ENCODE results near the gene SHFL.
A peak's percentile ranks its signal among the peaks of the same experiment; 100 is the strongest.

The SHFL gene

DNA sequence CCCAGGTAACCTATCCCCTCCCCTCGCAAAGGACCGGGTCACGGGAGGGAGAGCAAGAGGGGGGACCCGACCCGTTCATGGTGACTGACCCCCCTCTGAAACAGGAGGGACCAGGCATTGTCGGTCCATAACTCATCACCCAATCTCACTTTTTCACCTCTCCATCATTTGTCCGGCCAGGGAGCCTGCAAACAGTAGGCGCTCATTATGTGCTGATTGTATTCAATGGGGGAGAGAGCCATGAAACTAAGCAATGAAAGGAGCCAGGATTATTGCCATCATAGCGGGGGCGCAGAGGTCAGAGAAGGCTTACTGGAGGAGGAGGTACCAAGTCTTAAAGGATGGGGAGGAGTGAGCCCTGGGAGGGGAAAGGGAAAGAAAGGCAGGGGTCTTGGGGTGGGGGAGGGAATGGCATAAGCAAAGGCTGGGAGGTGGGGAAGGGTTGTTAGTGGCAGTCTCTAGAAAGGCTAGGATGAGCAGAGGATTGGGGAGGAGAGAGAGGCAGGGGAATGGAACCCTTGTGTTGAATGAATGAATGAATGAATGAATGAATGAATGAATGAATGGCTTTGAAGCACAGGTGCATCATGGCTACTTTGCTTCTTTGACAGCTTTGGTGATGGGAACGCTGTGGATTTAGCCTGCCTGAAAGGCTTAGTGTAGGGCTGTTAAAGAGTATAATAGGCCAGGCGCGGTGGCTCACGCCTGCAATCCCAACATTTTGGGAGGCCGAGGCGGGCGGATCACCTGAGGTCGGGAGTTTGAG, 1.4 kb downstream of the SHFL start:
- no peak for DNase-seq (ENCODE audit: low read depth in 2 of 3, low spot score in 1 of 3)

DNA sequence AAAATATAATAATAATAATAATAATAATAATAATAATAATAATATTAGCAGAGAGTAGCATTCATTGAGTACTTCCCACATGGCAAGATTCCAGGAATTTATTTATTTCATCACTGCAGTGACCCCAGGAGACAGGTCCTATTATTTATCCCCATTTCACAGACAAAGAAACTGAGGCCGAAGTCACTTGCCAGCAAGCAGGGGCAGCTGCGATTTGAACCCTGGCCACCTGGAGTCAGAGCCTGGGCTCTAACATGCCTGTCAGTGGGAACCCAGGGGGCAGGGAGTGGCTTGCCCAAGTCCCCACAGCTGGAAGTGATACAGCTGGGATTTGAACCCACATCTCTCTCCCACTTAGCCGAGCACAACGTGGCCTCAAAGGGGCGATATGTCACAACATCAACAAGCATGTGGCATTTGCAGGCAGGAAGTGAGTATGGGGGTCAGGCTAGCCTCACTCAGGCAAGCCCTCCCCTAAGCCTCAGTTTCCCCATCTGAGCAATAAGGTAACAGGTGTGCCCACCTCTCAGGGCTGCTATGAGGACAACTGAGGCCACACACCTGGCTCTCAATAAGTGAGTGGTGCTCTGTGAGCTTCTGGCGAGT, 2.9 kb downstream of the SHFL start:
- no peak for DNase-seq (ENCODE audit: low read depth in 2 of 3, low spot score in 1 of 3)

GRCh38 chr19:10089801-10090375, 3.8 kb downstream of the SHFL start:
- DNase-seq (ENCODE audit: low read depth in 2 of 3, low spot score in 1 of 3) = no peak

- no peak for DNase-seq (ENCODE audit: low read depth in 2 of 3, low spot score in 1 of 3)
These were observed 5.2 kb downstream of the SHFL start for GRCh38 chr19:10091370-10091687.

DNA sequence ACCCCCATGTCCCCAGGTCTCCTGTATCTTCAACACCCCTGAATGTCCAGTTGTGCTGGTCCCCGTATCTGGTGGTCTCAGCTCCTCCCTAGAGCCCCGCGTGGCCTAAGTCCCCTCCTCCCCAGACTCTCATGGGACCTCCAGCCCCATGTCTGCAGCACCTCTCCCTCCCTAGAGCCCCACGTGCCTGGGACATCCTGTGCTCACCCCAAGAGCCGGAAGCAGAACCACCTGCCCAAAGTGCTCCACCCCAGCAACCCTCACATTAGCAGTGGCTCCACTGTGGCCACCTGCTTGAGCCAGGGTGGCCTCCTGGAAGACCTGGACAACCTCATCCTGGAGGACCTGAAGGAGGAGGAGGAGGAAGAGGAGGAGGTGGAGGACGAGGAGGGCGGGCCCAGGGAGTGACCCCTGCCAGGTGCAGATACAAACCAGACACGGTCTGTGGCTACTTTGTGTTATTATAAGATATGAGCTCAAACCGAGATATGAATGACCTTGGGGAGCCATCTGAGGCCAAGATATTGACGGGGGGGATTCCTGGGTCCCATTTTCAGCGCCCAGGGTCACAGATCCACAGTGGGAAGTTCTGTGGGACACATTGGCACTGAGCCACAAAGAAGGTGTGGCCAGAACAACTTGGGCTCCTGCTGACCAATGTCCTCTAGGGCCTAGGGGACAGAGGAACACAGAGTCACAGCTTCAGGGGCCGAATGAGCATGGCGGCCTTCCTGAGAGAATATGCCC, 6.0 kb downstream of the SHFL start:
- DNase-seq (ENCODE audit: low read depth in 2 of 3, low spot score in 1 of 3) = no peak

- no peak for DNase-seq (ENCODE audit: low read depth in 2 of 3, low spot score in 1 of 3)
These were observed 6.7 kb downstream of the SHFL start for GRCh38 chr19:10092648-10093294.

DNA sequence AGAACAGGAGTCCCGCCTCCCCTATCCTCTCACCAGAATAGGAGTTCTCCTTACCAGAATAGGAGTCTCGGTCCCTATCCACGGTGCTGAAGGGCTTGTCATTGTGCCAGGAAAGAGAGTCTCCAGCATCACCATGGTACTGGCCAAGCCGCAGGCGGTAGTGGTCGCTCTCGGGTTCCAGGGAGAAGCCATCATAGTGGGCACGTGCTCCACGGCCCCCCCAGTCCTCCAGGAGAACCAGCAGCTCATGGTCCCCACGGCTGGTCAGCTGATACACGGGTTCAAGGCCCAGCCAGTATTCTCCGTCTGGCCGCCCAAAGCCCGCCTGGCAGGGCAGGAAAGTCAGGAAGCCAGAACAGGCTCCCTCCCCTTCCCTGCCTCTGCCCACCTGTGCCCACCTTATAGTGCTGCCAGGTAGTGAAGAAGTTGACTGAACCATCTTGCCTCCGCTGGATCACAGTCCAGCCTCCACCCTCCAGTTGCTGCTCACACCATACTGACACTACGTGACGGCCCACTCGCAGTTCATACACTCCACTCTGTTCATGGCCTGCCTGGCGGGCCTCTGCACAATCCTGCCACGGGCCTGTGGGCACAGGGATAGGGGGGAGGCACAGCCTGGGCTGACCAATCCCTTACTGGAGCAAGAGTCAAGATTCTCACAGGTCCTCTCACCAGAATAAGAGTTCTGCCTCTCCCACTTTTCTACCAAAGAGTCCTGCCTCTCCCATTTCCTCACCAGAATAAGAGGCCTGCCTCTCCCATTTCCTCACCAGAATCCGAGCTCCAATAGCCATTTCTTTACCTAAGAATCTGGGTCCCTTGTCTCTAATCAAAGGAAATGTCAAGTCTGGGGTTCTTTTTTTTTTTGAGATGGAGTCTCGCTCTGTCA, 7.4 kb downstream of the SHFL start:
- DNase-seq (ENCODE audit: low read depth in 2 of 3, low spot score in 1 of 3) = no peak

- DNase-seq (ENCODE audit: low read depth in 2 of 3, low spot score in 1 of 3) = no peak
These were observed 9.5 kb downstream of the SHFL start for GRCh38 chr19:10095622-10095947.

- peak; percentile 78 to 86 (median 85) for DNase-seq (ENCODE audit: low read depth in 2 of 3, low spot score in 1 of 3)
These were observed 10.0 kb downstream of the SHFL start for GRCh38 chr19:10095948-10096614.

GRCh38 chr19:10096615-10096963, 10.5 kb downstream of the SHFL start:
- DNase-seq (ENCODE audit: low read depth in 2 of 3, low spot score in 1 of 3) = no peak

DNA sequence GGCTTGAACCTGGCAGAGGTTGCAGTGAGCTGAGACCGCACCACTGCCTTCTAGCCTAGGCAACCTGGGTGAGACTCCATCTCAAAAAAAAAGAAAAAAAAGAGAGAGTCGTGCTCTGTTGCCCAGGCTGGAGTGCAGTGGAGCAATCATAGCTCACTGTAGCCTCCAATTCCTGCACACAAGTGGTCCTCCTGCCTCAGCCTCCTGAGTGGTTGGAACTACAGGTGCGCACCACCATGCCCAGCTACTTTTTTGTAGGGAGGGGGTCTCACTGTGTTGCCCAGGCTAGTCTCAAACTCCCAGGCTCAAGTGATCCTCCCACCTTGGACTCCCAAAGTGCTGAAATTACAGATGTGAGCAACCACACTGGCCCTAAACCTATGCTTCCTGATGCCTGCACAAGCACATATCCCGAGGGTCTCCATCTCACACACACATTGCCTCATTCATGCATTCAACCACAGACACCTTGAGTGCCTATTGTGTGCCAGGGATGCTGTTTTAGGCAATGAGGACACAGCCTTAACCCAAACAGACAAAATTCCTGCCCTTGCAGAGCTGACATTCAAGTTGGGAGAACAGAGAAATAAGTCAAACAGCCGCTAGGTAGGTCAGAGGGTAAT, 14.2 kb downstream of the SHFL start:
- DNase-seq (ENCODE audit: low read depth in 2 of 3, low spot score in 1 of 3) = no peak

- no peak for DNase-seq (ENCODE audit: low read depth in 2 of 3, low spot score in 1 of 3)
These were observed 16.7 kb downstream of the SHFL start for GRCh38 chr19:10102787-10103236.

- DNase-seq (ENCODE audit: low read depth in 2 of 3, low spot score in 1 of 3) = no peak
These were observed 18.0 kb downstream of the SHFL start for GRCh38 chr19:10104130-10104513.

GRCh38 chr19:10104665-10105508, 18.8 kb downstream of the SHFL start:
- DNase-seq (ENCODE audit: low read depth in 2 of 3, low spot score in 1 of 3) = peak; percentile 68 to 72 (median 71)

DNA sequence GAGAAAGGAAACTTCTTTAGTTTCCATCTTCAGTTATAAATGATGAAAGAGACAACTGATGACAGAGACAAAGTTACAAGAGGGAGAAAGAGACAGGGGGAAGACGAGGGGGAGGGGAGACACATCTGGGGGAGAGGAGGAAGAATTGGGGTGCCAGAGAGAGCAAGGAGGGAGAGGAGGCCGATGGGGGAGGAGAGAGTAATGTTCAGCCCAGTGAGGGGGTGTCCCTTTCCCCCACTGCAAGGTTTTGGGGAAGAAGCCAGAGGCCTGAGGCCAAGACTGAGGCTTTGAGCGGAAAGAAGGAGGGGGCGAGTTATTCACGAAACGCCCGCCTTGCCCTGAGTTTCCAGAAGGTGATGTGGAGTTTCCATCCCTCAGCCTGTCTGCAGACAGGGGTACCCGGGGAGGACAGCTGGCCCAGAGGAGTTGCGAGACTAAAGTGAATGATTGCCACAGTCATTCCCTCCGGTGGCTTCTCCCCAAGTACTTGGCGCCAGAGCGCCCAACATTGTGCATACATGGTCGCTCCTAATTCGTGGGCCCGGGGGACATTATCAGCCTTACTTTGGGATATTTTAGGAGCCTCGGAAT, 19.5 kb downstream of the SHFL start:
- peak; percentile 78 to 85 (median 81) for DNase-seq (ENCODE audit: low read depth in 2 of 3, low spot score in 1 of 3)

GRCh38 chr19:10106100-10106936, 20.2 kb downstream of the SHFL start, which contains the start of gene PPAN:
Gene PPAN, plus strand, starts transcription at chr19:10106362. Its CDS starts 33 bp downstream, at chr19:10106395.
- DNase-seq (ENCODE audit: low read depth in 2 of 3, low spot score in 1 of 3) = peak; percentile 97 to 98 (median 97)

DNA sequence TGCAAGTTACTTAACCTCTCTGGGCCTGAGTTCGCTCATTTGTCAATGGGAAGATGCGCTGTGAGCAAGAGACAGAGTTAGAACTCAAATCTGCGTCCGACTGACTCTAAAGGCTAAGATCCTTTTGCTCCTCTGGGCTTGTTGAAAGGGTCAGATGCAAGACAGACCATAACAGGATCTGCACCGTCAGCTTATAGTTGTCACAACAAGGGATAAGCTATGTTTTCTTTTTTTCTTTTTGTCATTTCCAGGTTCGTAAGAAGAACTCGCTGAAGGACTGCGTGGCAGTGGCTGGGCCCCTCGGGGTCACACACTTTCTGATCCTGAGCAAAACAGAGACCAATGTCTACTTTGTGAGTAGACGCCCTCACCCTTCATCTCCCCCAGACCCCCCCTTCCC, 21.1 kb downstream of the SHFL start:
- DNase-seq (ENCODE audit: low read depth in 2 of 3, low spot score in 1 of 3) = no peak
